Stimulated activated naive CD8-positive, alpha-beta T cell treated with anti-CD3 and anti-CD28 coated beads, Interleukin-15, amount 100 ng/mL, for 72 hours (primary cell): ENCODE data around the gene RNF20.

ENCODE experiments used
- ATAC-seq: fragments of 150-1000 bp; cut with Tn5 transposase; 2 replicates; pipeline ENCODE4 v1.10.0; 2021; ENCODE audit warnings: mild to moderate bottlenecking, moderate library complexity
- DNase-seq, 2 donors: peaks; one replicate each; pipeline ENCODE4 v3.0.0; 2021 to 2022
- H3K27ac Mint-ChIP-seq, 2 donors: one replicate each; pipeline ENCODE4 v1.8.0; 2022; ENCODE audit warnings: mild to moderate bottlenecking in 2 of 2, mixed read lengths in 2 of 2, moderate library complexity in 2 of 2
- H3K27me3 Mint-ChIP-seq: one replicate; pipeline ENCODE4 v1.8.0; 2022; ENCODE audit warnings: mixed read lengths
- H3K4me1 Mint-ChIP-seq: one replicate; pipeline ENCODE4 v1.8.0; 2022; ENCODE audit warnings: mild to moderate bottlenecking, mixed read lengths
- H3K4me3 Mint-ChIP-seq, 2 donors: one replicate each; pipeline ENCODE4 v1.8.0; 2022; ENCODE audit warnings: mild to moderate bottlenecking in 2 of 2, mixed read lengths in 2 of 2, moderate library complexity in 1 of 2
- H3K9me3 Mint-ChIP-seq, 2 donors: one replicate each; pipeline ENCODE4 v1.8.0; 2022; ENCODE audit warnings: mixed read lengths in 2 of 2

RNF20 gene

GRCh38 chr9:101533334-101534204 lies at the start of gene RNF20:
RNF20 (plus strand) TSS chr9:101533853; CDS start chr9:101535424, 1,571 bp downstream.
- ATAC-seq (peak; percentile 96), DNase-seq (peak; percentile 96 to 98)
- peak within 1 kb of the TSS; percentile 98 to 100 for H3K27ac Mint-ChIP-seq
- no peaks in the 10 kb centered on the region for H3K9me3 Mint-ChIP-seq
- peaks cover 8% of the 10 kb centered on the region for H3K27me3 Mint-ChIP-seq
- H3K4me1 Mint-ChIP-seq = peaks cover 14% of the 10 kb centered on the region
- H3K4me3 Mint-ChIP-seq = peak within 1 kb of the TSS; percentile 89 to 99

- DNase-seq = no peak
- Mint-ChIP-seq H3K27me3 (peaks cover 86% of the 10 kb centered on the region), H3K4me1 (peaks cover 18% of the 10 kb centered on the region), H3K27ac (no peak overlapping the region), H3K4me3 (no peak overlapping the region), H3K9me3 (no peaks in the 10 kb centered on the region)
- no peak for ATAC-seq
Observed at GRCh38 chr9:101484046-101484445, 49.6 kb upstream of the RNF20 start.

GRCh38 chr9:101485924-101486692 lies 47.5 kb upstream of the RNF20 start:
- H3K4me1 Mint-ChIP-seq = peaks cover 18% of the 10 kb centered on the region
- H3K27ac Mint-ChIP-seq = no peak overlapping the region
- DNase-seq (peak in 1 of 2 donors; percentile 4), ATAC-seq (peak; percentile 61)
- no peaks in the 10 kb centered on the region for H3K9me3 Mint-ChIP-seq
- peaks cover 71% of the 10 kb centered on the region for H3K27me3 Mint-ChIP-seq
- H3K4me3 Mint-ChIP-seq = peak overlapping the region; percentile 36 to 79

- Mint-ChIP-seq H3K27me3 (peaks cover 64% of the 10 kb centered on the region), H3K4me1 (peaks cover 18% of the 10 kb centered on the region), H3K9me3 (no peaks in the 10 kb centered on the region), H3K27ac (peak overlapping the region in 1 of 2 donors; percentile 80), H3K4me3 (peak overlapping the region; percentile 73 to 79)
- DNase-seq = peak; percentile 10 to 18
- peak; percentile 71 for ATAC-seq
Observed at GRCh38 chr9:101486693-101487442, 46.8 kb upstream of the RNF20 start.

- DNase-seq = no peak
- Mint-ChIP-seq H3K27me3 (peaks cover 58% of the 10 kb centered on the region), H3K9me3 (no peaks in the 10 kb centered on the region)
Observed at GRCh38 chr9:101487443-101487840, 46.2 kb upstream of the RNF20 start.

GRCh38 chr9:101495810-101496209 lies 37.8 kb upstream of the RNF20 start:
- Mint-ChIP-seq H3K27me3 (peaks cover 11% of the 10 kb centered on the region), H3K4me3 (no peak overlapping the region), H3K27ac (no peak overlapping the region), H3K4me1 (no peaks in the 10 kb centered on the region), H3K9me3 (no peaks in the 10 kb centered on the region)
- ATAC-seq = no peak
- DNase-seq = no peak

More at GRCh38 chr9:101487443-101487840, 46.2 kb upstream of the RNF20 start:
- H3K4me3 Mint-ChIP-seq = peak overlapping the region; percentile 73 to 79
- H3K4me1 Mint-ChIP-seq = peaks cover 18% of the 10 kb centered on the region
- no peak for ATAC-seq
- no peak overlapping the region for H3K27ac Mint-ChIP-seq

- Mint-ChIP-seq H3K4me3 (no peak overlapping the region), H3K9me3 (no peaks in the 10 kb centered on the region), H3K27ac (no peak overlapping the region), H3K27me3 (peaks cover 32% of the 10 kb centered on the region), H3K4me1 (no peaks in the 10 kb centered on the region)
- no peak for ATAC-seq
- no peak for DNase-seq
Observed at GRCh38 chr9:101498323-101498722, 35.3 kb upstream of the RNF20 start.

- Mint-ChIP-seq H3K27me3 (peaks cover 44% of the 10 kb centered on the region), H3K4me3 (no peak overlapping the region), H3K4me1 (no peaks in the 10 kb centered on the region), H3K9me3 (no peaks in the 10 kb centered on the region), H3K27ac (no peak overlapping the region)
- ATAC-seq = no peak
- no peak for DNase-seq
Observed at GRCh38 chr9:101504188-101504587, 29.5 kb upstream of the RNF20 start.

GRCh38 chr9:101508211-101508610 lies 25.4 kb upstream of the RNF20 start:
- Mint-ChIP-seq H3K9me3 (no peaks in the 10 kb centered on the region), H3K4me1 (no peaks in the 10 kb centered on the region), H3K27ac (no peak overlapping the region), H3K27me3 (peaks cover 19% of the 10 kb centered on the region), H3K4me3 (no peak overlapping the region)
- ATAC-seq = no peak
- no peak for DNase-seq

GRCh38 chr9:101509572-101509971 lies 24.1 kb upstream of the RNF20 start:
- Mint-ChIP-seq H3K27ac (peak overlapping the region in 1 of 2 donors; percentile 36), H3K9me3 (no peaks in the 10 kb centered on the region), H3K4me3 (no peak overlapping the region), H3K4me1 (no peaks in the 10 kb centered on the region), H3K27me3 (peaks cover 14% of the 10 kb centered on the region)
- no peak for ATAC-seq
- DNase-seq = no peak

- Mint-ChIP-seq H3K27ac (no peak overlapping the region), H3K4me3 (no peak overlapping the region), H3K4me1 (no peaks in the 10 kb centered on the region), H3K27me3 (peaks cover 19% of the 10 kb centered on the region), H3K9me3 (no peaks in the 10 kb centered on the region)
- ATAC-seq (peak; percentile 85), DNase-seq (no peak)
Observed at GRCh38 chr9:101510459-101510858, 23.2 kb upstream of the RNF20 start.

GRCh38 chr9:101511009-101511408 lies 22.6 kb upstream of the RNF20 start:
- H3K27ac Mint-ChIP-seq = no peak overlapping the region
- DNase-seq (no peak), ATAC-seq (no peak)
- H3K27me3 Mint-ChIP-seq = peaks cover 19% of the 10 kb centered on the region
- no peaks in the 10 kb centered on the region for H3K4me1 Mint-ChIP-seq
- no peaks in the 10 kb centered on the region for H3K9me3 Mint-ChIP-seq
- no peak overlapping the region for H3K4me3 Mint-ChIP-seq

GRCh38 chr9:101512116-101512515 lies 21.5 kb upstream of the RNF20 start:
- DNase-seq = no peak
- no peak overlapping the region for H3K27ac Mint-ChIP-seq
- peaks cover 23% of the 10 kb centered on the region for H3K27me3 Mint-ChIP-seq
- H3K4me1 Mint-ChIP-seq = no peaks in the 10 kb centered on the region
- H3K4me3 Mint-ChIP-seq = no peak overlapping the region
- H3K9me3 Mint-ChIP-seq = no peaks in the 10 kb centered on the region
- ATAC-seq = no peak

GRCh38 chr9:101513351-101513750 lies 20.3 kb upstream of the RNF20 start:
- H3K27me3 Mint-ChIP-seq = peaks cover 36% of the 10 kb centered on the region
- DNase-seq (no peak), ATAC-seq (no peak)
- no peaks in the 10 kb centered on the region for H3K4me1 Mint-ChIP-seq
- no peak overlapping the region for H3K4me3 Mint-ChIP-seq
- H3K27ac Mint-ChIP-seq = no peak overlapping the region
- H3K9me3 Mint-ChIP-seq = peaks cover 0 to 4% of the 10 kb centered on the region in 2 donors

GRCh38 chr9:101514071-101514470 lies 19.6 kb upstream of the RNF20 start:
- DNase-seq = no peak
- Mint-ChIP-seq H3K4me1 (no peaks in the 10 kb centered on the region), H3K4me3 (no peak overlapping the region), H3K27ac (no peak overlapping the region), H3K9me3 (peaks cover 0 to 12% of the 10 kb centered on the region in 2 donors), H3K27me3 (peaks cover 37% of the 10 kb centered on the region)
- no peak for ATAC-seq
